Dendritic cell treated with granulocyte-macrophage colony-stimulating factor and Interleukin-4, amounts not matched to agents 40 ng/mL and 50 ng/mL, for 4 days (primary cell): ENCODE data around the gene CLDN22.
A peak's percentile ranks its signal among the peaks of the same experiment; 100 is the strongest.

Experiments used
- H3K27ac Mint-ChIP-seq: one replicate; pipeline ENCODE4 v1.8.0; 2022; ENCODE audit warnings: mild to moderate bottlenecking, mixed read lengths
- H3K27me3 Mint-ChIP-seq: one replicate; pipeline ENCODE4 v1.8.0; 2022; ENCODE audit warnings: mild to moderate bottlenecking, mixed read lengths
- H3K36me3 Mint-ChIP-seq: one replicate; pipeline ENCODE4 v1.8.0; 2022; ENCODE audit warnings: low read depth, mixed read lengths
- H3K4me1 Mint-ChIP-seq: one replicate; pipeline ENCODE4 v1.8.0; 2022; ENCODE audit warnings: low read depth, mixed read lengths
- H3K4me3 Mint-ChIP-seq: one replicate; pipeline ENCODE4 v1.8.0; 2022; ENCODE audit warnings: mild to moderate bottlenecking, moderate library complexity, mixed read lengths
- H3K9me3 Mint-ChIP-seq: one replicate; pipeline ENCODE4 v1.8.0; 2022; ENCODE audit warnings: mixed read lengths
- intact Hi-C: fragments of 100-400 bp; cut with micrococcal nuclease; formaldehyde crosslinking; loops from one replicate; pipeline ENCODE4 v1.15.0; 2022

CLDN22 gene

GRCh38 chr4:183352546-183352945, 32.5 kb upstream of the CLDN22 start:
- Mint-ChIP-seq H3K27me3 (peaks cover 8% of the 10 kb centered on the region), H3K36me3 (no peaks in the 10 kb centered on the region)
- intact Hi-C loops = no loop called here

GRCh38 chr4:183350317-183351071, 30.4 kb upstream of the CLDN22 start:
- intact Hi-C loops = no loop called here
- Mint-ChIP-seq H3K9me3 (peaks cover 8% of the 10 kb centered on the region), H3K27me3 (peaks cover 8% of the 10 kb centered on the region), H3K27ac (peak overlapping the region; percentile 70), H3K4me3 (no peak overlapping the region), H3K36me3 (no peaks in the 10 kb centered on the region), H3K4me1 (peaks cover 31% of the 10 kb centered on the region)

More at GRCh38 chr4:183352546-183352945, 32.5 kb upstream of the CLDN22 start:
- no peak overlapping the region for H3K4me3 Mint-ChIP-seq
- no peak overlapping the region for H3K27ac Mint-ChIP-seq
- H3K4me1 Mint-ChIP-seq = peaks cover 29% of the 10 kb centered on the region
- H3K9me3 Mint-ChIP-seq = peaks cover 8% of the 10 kb centered on the region

GRCh38 chr4:183349673-183350072, 29.6 kb upstream of the CLDN22 start:
- H3K4me3 Mint-ChIP-seq = no peak overlapping the region
- H3K27me3 Mint-ChIP-seq = peaks cover 8% of the 10 kb centered on the region
- peaks cover 31% of the 10 kb centered on the region for H3K4me1 Mint-ChIP-seq
- peaks cover 8% of the 10 kb centered on the region for H3K9me3 Mint-ChIP-seq
- no peaks in the 10 kb centered on the region for H3K36me3 Mint-ChIP-seq
- peak overlapping the region; percentile 84 for H3K27ac Mint-ChIP-seq
- intact Hi-C loops = loop anchor here (1.0 to 5.0 kb wide), 3 partner anchors 49 to 432 kb away; partner anchors contain the start of genes DCTD and WWC2

GRCh38 chr4:183348706-183349659, 28.9 kb upstream of the CLDN22 start:
- Mint-ChIP-seq H3K36me3 (no peaks in the 10 kb centered on the region), H3K4me1 (peaks cover 31% of the 10 kb centered on the region), H3K27ac (peak overlapping the region; percentile 84), H3K27me3 (peaks cover 10% of the 10 kb centered on the region), H3K9me3 (peaks cover 8% of the 10 kb centered on the region), H3K4me3 (no peak overlapping the region)
- intact Hi-C loops = loop anchor here (1.0 to 5.0 kb wide), 3 partner anchors 49 to 432 kb away; partner anchors contain the start of genes DCTD and WWC2

- Mint-ChIP-seq H3K4me1 (peaks cover 33% of the 10 kb centered on the region), H3K9me3 (peaks cover 8% of the 10 kb centered on the region), H3K27ac (peak overlapping the region; percentile 84), H3K36me3 (no peaks in the 10 kb centered on the region), H3K4me3 (no peak overlapping the region), H3K27me3 (peaks cover 16% of the 10 kb centered on the region)
- intact Hi-C loops = loop anchor here (2.0 to 5.0 kb wide), 2 partner anchors 249 to 431 kb away; partner anchors contain the start of genes DCTD and WWC2
Measured at GRCh38 chr4:183348136-183348535, 28.1 kb upstream of the CLDN22 start.

GRCh38 chr4:183347566-183347965, 27.5 kb upstream of the CLDN22 start:
- intact Hi-C loops = loop anchor here (5.0 kb wide), 1 partner anchor 430 kb away; the partner anchor contains the start of gene DCTD

GRCh38 chr4:183347146-183347545, 27.1 kb upstream of the CLDN22 start:
- H3K9me3 Mint-ChIP-seq = peaks cover 8% of the 10 kb centered on the region
- peaks cover 25% of the 10 kb centered on the region for H3K27me3 Mint-ChIP-seq
- H3K4me3 Mint-ChIP-seq = no peak overlapping the region
- peak overlapping the region; percentile 84 for H3K27ac Mint-ChIP-seq
- H3K36me3 Mint-ChIP-seq = no peaks in the 10 kb centered on the region
- H3K4me1 Mint-ChIP-seq = peaks cover 37% of the 10 kb centered on the region
- intact Hi-C loops = loop anchor here (5.0 kb wide), 1 partner anchor 430 kb away; the partner anchor contains the start of gene DCTD

More at GRCh38 chr4:183347566-183347965, 27.5 kb upstream of the CLDN22 start:
- H3K4me3 Mint-ChIP-seq = no peak overlapping the region
- no peaks in the 10 kb centered on the region for H3K36me3 Mint-ChIP-seq
- peaks cover 8% of the 10 kb centered on the region for H3K9me3 Mint-ChIP-seq
- H3K4me1 Mint-ChIP-seq = peaks cover 37% of the 10 kb centered on the region
- H3K27me3 Mint-ChIP-seq = peaks cover 21% of the 10 kb centered on the region
- peak overlapping the region; percentile 84 for H3K27ac Mint-ChIP-seq

- intact Hi-C loops = loop anchor here (5.0 kb wide), 1 partner anchor 428 kb away; the partner anchor contains the start of gene DCTD
- no peaks in the 10 kb centered on the region for H3K36me3 Mint-ChIP-seq
- H3K27me3 Mint-ChIP-seq = peaks cover 21% of the 10 kb centered on the region
- H3K9me3 Mint-ChIP-seq = peaks cover 3% of the 10 kb centered on the region
- H3K4me3 Mint-ChIP-seq = no peak overlapping the region
- no peak overlapping the region for H3K27ac Mint-ChIP-seq
- H3K4me1 Mint-ChIP-seq = peaks cover 24% of the 10 kb centered on the region
Measured at GRCh38 chr4:183345261-183345660, 25.2 kb upstream of the CLDN22 start.

GRCh38 chr4:183344523-183345255, 24.6 kb upstream of the CLDN22 start:
- Mint-ChIP-seq H3K9me3 (no peaks in the 10 kb centered on the region), H3K36me3 (no peaks in the 10 kb centered on the region), H3K27ac (no peak overlapping the region), H3K4me1 (peaks cover 22% of the 10 kb centered on the region), H3K27me3 (peaks cover 23% of the 10 kb centered on the region), H3K4me3 (no peak overlapping the region)
- intact Hi-C loops = loop anchor here (5.0 kb wide), 1 partner anchor 427 kb away; the partner anchor contains the start of gene DCTD

- peaks cover 20% of the 10 kb centered on the region for H3K4me1 Mint-ChIP-seq
- peak overlapping the region; percentile 44 for H3K27ac Mint-ChIP-seq
- no peak overlapping the region for H3K4me3 Mint-ChIP-seq
- no peaks in the 10 kb centered on the region for H3K9me3 Mint-ChIP-seq
- H3K36me3 Mint-ChIP-seq = no peaks in the 10 kb centered on the region
- peaks cover 26% of the 10 kb centered on the region for H3K27me3 Mint-ChIP-seq
- intact Hi-C loops = no loop called here
Measured at GRCh38 chr4:183343730-183344129, 23.7 kb upstream of the CLDN22 start.

GRCh38 chr4:183342541-183343533, 22.8 kb upstream of the CLDN22 start:
- intact Hi-C loops = no loop called here
- Mint-ChIP-seq H3K4me3 (peak overlapping the region; percentile 55), H3K27me3 (peaks cover 26% of the 10 kb centered on the region), H3K9me3 (no peaks in the 10 kb centered on the region), H3K4me1 (peaks cover 11% of the 10 kb centered on the region), H3K36me3 (no peaks in the 10 kb centered on the region), H3K27ac (peak overlapping the region; percentile 44)

- intact Hi-C loops = no loop called here
Measured at GRCh38 chr4:183337833-183338232, 17.8 kb upstream of the CLDN22 start.

More at GRCh38 chr4:183337833-183338232, 17.8 kb upstream of the CLDN22 start:
- peaks cover 6% of the 10 kb centered on the region for H3K4me1 Mint-ChIP-seq
- H3K9me3 Mint-ChIP-seq = no peaks in the 10 kb centered on the region
- H3K27me3 Mint-ChIP-seq = peaks cover 25% of the 10 kb centered on the region
- no peak overlapping the region for H3K27ac Mint-ChIP-seq
- H3K36me3 Mint-ChIP-seq = no peaks in the 10 kb centered on the region
- H3K4me3 Mint-ChIP-seq = no peak overlapping the region
